ENCODE results near the gene HOXA11.

Gene HOXA11

DNA sequence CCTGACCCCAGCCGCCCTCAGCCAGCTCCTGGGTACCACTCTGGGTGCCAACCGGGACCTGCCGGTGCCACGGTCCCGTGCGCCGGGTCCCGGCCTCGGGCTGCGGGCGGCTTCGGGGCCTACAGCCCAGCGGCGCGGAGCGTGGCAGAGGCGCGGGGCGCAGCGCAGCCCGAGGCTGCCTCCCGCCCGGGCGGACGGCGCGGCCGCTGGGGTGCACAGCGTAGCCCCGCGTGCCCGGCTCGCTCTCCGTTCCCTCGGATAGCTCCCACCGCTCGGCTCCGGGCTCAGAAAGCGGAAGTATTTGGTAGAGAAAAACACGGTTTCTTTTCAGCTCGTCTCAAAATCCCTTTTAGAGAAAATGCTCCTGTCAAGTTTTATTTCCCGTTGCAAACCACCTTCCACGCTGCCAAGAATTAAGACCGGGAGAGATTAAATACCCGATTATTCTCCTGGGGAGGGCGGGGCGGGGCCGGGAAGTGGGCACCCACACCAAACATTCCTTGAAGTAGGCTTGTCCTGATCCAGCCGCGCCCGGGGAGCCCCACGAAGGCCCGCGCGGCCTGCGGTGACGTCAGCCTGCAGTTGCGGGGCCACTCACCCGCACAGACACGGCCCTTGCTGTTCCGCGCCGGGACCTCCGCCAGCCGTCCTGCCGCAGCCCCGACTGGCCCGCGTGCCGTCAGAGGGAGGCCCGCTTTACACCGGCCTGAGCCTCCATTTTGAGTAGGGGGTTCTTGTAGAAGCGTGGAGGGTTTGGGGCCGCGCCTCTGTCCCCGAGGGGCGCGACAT is 7.7 kb upstream of the HOXA11 start:
- DNase-seq (ENCODE audit: low spot score), result peak; percentile 62

DNA sequence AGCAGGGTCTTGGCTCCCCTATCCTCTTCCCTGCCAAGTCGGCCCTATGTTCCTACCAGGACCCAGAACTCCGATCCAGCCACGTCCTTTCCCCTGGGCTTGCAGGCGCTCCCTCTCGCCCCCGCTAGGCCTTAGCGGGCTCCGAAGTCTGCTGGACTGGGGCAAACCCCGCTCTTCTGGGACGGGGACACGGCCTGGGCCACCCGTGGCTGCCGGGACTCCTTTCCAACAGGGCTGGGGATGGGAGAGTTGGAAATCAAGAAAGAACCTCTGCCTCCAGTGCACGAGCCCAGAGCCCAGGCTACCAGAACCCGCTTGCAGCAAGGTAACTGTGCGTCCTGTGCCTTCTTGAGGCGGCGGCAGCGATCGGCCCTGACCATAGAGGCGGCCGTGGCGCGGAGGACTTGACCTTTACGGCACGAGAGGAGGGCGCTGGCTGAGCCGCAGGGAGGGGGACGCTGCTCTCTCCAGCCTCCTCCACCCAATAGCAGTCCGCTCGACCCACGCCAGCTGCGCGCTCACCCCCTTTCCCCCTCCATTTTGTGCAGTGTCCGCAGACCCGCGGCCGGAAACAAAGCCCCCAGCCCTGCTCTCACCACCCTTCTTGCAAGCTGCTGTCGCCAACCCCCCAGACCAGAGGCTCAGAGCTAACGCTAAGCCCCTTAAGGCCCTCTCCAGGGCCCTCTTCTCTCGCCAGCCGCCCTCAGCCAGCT is 7.0 kb upstream of the HOXA11 start:
- no peak for DNase-seq (ENCODE audit: low spot score)

DNA sequence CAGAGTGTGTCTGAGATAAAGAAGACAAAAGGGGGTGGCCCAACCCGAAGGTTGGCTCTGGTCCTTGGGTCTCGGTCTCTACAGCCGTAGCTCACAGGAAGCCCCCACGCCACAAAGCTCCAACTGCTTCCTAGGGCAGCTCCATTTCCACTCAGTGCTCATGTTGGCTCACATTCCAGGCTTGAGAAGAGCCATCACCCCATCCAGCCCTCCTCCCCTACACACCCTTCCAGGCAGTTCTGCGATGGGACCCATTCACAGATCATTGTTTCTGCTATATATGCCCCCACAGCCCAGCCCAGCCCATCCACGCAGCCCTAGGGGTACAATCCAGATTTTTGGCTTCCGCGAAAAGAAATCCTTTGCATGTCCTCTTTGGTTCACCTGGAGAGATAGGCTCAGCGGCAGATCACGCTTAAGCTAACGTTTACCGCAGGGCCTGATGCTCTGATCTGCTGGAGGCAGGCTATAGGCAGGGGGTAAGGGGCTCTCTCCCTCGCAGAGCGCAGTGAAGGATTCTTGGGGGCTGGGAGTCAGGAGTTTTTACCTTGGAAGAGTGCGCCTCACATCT is 6.2 kb upstream of the HOXA11 start:
- DNase-seq (ENCODE audit: low spot score), result no peak

DNA sequence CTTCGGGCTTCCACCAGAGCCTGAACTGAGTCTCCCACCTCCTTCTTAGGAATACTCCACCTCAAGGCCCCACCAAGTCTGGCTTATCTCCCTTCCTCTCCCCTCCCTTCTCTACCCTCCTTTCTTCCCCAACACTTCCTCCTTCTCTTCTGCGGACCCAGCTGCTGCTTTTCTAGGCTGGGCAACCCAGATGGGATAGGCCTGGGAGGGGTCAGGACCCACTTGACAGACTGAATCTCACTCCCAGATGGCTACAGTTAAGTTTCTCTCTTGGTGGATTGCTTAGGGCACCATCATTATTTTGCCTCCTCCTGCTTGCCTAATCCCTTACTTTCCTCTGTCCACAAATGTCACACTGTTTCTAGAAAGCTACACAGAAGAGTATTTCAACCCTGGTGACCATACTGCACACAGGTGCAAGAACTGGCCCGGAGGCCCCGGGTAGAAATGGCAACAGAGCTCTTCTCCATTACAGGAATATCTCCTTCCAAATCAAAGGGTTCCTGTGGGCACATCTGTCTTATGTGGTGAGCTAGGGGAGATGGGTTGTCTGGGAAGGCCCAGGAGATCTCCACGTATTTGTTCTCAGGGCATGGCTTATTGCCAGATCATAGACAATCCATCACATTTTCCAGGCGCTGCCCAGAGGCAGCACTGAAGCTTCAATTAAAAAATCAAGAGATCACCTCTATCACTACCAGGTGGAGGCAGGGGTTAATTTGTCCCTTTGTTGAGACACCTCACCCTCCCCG is 5.1 kb upstream of the HOXA11 start:
- DNase-seq (ENCODE audit: low spot score), result no peak

DNA sequence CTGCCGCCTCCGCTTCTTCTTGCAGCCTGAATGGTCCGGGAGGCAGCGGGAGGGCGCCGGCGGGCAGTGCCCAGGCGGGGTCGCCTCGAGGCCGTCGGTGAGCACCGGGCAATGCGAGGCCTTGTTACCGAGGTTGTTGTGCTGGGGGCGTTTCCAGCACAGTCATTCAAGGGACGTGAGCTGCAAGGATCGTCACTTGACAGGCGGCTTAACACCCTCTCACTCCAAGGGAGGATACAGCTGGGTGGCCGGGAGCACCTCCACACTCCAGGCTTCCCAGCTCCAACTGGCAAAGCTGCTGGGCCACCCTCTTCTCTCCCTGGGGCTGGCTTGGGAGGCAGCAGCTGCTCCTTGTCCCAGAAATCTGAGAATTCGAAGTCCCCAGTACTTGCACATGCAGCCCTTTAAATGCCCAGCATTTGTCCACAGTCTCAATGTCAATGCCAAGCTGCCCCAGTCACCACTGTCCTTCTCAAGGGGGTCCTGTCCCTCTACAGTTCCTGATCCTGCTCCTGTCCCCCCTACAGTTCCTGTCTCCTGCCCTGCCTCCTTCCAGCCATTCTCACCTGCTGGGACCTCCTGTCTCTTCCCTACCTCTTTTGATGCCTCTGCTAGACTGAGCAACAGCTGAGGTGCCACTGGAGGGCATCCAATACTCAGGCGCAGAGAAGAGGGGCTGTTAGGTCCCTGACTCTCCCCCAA is 4.4 kb upstream of the HOXA11 start:
- no peak for DNase-seq (ENCODE audit: low spot score)

DNA sequence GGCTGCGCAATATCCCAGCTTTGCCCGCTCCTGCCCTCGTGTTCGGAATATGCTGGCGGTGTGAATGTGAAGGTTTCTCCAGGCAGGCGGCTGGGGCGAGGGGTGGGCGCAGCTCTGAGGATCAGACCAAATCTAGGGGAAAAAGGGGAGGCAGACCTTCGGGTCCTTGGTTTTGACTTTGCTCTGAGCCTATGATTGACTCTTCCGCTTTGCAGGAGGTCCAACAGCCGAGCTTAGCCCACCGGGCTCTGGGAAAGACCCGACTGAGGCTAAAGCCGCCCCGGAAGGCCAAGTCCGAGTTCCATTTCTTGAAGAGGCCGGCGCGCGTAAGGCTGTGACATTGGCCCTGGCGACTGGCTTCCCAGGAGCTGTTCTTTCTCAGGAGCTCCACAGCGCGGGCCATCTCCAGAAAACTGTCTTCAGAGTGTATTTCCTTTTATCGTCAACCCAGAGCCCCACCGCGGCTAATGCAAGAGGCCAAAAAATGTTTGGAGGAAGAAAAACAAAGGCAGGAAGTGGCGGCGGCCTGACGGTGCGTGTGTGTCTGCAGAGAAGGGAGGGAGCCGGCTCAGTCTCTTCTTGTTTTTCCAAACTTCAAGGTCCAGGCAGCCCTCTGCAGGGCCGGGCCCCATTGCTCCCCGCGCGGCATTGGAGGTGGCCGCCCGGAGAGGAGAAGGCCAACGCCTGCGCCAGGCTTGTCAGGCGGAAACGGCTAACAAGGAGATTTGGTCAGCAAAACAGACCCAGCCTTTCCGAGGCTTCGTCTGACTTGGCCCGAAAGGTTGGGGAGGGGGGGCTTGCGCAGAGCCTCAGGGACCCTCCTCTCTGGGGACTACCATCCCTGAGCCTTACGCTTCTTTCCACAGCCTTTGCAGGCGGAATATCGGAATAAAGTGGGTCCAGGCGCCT is 3.6 kb upstream of the HOXA11 start:
- no peak for DNase-seq (ENCODE audit: low spot score)

DNA sequence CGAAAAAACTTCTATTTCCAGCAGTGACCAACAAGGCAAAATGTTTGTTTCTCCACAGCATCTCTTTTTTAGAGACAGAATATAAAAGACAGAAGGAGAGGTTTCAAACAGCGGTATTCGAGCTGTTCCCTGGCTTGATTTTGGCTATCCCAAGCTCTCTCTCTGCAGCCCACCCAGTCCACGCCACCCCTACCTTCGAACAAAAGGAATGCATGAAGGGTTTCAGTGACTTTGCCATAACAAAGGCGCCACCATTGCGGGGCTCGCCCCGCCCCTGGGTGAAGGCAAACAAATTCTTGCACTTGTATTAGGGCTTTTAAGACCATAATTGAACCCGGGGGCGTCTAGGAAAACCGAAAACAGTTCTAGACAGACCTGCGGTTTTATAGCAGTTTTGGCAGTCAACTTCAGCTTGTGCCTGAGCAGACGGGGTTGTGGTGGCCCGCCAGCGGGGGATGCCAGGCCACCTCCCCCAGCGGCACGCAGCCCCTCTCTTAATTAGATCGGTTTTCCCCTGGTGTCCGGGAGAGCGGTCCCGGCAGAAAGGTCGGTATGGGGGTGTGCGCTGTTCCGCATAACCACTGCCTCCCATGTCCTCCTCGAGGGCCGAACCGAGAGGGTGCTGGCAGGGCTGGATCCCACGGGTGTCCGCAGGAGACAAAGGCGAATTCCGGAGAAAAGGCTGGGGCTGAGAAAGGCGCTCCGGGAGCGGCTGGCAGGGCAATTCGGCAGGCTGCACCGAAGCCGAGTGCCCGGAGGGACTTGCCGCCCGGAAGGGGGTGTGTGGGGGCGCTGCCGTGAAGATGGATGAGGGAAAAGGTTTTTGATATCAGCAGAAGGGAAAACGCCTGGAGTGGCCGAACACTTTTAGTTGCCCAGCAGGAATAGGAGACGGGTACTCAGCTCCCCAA is 2.7 kb upstream of the HOXA11 start:
- DNase-seq (ENCODE audit: low spot score), result no peak

DNA sequence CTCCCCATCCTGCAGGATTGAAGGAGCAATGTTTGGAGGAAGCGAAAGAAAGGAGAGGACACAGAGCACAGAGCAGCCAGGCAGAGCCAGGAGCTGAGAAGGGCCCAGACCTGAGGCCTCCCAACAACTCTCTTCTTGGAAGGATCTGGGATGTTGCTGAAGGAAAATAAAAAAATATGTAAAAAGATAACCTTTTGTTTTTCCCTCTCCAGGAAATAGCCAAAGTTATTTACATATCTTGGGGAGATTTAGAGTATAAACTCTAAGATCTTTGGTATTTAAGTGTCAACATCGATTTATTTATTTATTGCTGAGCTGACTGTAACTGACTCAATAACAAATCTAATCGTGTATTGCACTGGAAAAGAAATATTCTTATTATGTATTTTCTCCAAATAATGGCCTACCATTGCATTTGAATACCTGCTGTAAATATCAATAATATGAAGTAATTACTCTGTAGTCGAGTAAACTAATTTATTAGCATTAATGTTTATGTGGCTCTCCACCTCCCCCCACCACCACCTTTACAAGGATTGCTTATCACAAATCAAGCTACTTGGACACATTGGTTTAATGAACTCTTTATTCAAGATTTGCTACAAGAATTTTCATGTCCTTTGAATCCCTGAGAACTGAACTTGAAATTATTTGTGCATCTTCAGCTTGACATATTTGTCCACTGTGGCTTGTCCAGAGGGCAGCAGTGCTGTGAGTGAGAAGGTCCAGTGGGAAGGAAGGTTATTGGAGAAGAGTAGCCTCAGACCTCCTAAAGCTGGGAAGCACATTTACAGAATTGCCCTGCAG is 1.8 kb upstream of the HOXA11 start:
- DNase-seq (ENCODE audit: low spot score), result no peak

DNA sequence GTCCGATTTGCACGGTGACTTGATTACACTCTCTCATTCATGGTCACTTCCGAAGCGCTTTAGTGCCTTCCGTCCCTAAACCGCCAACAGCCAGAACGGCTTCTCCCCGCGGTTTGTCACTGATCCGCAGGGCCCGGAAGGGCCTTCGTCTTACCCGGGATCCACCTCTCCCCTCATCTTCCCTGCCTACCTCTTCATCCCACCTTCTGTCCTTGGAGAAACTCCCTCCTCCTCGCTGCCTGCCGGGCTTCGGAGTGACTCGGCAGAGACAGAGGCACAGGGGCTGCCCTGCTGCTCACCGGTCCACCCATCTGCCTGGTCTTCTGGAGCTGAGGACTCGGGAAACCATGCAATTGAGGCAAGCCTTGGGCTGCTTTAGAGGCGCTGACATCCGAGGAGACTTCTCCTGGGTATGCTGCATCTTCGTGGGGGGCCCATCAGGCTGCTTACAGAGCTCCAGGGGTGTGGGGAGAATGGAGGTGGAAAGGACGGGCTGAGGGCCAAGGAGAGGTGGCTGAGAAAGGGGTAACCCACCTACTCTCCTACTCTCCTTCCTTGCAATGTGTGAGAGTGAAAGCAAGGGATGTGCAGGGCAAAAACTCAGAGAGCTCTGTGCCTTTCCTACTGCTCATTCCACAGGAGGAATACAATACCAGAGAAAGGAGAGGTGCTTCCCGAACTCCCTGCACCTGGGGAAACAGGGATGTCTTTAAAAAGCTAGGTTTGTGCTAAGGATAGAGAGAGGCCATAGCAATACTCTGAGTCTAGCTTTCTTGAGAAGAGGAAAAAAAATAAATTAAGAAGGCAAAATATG is 1.0 kb upstream of the HOXA11 start:
- no peak for DNase-seq (ENCODE audit: low spot score)

DNA sequence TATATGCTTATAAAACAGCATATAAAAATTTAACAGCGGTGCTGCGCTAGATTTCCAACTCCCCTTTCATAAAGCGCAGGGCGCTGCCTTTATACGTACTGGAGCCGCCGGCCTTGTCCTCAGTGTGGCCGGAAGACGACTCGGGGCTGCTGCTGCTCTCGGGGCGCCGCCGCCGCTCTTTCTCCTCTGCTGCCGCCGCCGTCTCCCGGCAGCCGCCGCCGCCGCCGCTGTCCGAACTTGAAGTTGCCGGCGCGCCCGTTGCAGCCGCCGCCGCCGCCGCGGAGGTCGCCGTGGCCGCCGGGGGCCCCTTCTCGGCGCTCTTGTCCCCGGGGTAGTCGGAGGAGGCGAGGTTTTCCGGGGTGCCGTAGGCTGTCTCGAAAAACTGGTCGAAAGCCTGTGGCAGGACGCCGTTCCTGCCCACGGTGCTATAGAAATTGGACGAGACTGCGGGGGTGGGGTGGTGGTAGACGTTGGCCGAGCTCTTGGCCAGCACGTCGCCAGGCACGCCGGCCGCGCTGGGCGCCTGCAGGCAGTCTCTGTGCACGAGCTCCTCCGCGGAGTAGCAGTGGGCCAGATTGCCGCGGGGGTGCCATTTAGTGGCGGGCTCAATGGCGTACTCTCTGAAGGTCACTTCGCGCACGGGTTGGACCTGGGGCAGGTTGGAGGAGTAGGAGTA is 557 bp downstream of the HOXA11 start:
- DNase-seq (ENCODE audit: low spot score), result no peak

DNA sequence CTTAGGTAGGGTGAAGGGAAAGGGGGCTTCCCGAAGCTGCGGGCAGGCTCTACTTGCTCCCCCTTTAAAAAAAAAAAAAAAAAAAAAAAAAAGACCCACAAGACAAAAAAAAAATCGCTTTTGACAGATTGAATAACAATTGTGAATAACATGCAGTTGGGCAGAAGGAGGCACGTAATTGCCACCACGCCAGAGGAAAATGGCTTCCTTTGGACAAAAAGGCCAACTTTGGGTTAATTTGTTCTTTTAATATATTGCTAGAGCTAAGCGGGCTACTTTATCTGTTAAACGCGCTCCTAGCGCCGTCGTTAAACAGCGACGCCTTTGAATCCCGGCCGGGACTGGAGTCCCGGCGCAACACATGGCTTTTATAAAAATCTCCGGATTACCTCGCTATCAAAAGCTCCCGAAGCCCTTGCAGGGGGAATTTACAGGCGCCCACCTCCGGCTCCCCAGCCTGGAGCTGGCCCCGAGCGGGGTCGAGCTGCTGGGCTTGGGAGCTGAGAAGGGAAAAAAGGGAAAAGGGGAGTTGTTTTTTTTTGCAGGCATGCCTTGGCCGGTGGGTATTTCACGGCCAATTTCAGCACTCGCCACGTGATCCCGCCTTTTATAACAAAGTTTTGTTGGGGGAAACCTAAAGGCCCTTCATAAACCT is 1.2 kb downstream of the HOXA11 start:
- DNase-seq (ENCODE audit: low spot score), result no peak

DNA sequence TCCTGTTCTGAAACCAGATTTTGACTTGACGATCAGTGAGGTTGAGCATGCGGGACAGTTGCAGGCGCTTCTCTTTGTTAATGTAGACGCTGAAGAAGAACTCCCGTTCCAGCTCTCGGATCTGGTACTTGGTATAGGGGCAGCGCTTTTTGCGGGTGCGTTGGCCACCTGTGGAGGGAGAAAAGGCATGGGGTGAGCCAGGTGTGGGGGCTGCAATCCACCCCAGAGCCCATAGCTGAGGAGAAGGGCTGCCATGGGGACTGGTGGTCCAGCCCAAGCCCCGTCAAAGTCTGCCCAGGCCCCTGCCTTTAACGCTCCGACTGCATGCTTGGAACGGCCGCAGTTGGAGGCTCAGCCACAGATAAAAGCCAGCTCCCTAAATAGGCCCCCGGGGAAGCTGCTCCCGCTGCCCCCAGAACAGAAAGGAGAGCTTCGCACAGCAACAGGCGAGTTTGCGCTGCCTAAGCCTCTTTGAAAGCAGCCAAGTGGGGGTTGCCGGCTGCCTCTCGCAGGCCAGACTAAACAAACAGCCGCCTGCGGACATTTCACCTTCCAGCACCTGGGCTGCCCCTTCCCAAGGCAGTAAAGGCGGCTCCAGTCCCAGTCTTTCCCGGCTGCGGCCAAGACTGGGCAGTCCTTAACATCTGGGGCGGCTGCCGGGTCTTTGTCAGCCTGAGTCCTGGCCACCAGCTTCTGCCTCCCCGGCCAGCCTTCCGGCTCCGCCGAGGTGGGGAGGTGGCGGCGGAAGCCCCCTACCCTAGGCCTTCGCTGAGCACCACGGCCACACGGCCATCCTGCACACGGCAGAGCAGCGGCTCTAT is 2.0 kb downstream of the HOXA11 start:
- DNase-seq (ENCODE audit: low spot score), result no peak

DNA sequence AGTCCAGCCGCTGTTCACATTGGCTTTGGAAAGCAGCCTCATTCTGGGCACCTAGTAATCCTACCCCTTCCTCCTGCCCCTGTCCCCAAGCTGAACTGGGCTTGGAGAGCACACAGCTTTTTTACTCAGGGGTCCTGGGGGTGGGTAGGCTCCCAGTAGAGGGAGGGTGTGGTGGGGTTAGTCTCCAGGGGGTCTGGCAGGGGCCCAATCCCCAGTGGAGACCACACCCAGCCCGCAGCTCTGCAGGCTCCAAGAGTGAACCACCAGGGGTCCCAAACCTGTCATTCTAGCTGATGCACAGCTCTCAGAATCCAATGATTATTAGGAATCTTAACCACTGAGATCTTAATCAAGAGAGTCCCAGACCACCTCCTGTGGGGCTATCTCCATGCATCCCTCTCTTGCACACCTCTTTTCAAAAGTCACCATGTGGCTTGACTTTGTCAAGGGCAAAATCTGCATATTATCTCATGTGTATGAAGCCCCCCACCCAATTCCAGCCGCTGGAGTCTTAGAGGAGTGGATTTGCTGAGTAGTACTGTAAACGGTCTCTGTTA is 2.7 kb downstream of the HOXA11 start:
- no peak for DNase-seq (ENCODE audit: low spot score)

DNA sequence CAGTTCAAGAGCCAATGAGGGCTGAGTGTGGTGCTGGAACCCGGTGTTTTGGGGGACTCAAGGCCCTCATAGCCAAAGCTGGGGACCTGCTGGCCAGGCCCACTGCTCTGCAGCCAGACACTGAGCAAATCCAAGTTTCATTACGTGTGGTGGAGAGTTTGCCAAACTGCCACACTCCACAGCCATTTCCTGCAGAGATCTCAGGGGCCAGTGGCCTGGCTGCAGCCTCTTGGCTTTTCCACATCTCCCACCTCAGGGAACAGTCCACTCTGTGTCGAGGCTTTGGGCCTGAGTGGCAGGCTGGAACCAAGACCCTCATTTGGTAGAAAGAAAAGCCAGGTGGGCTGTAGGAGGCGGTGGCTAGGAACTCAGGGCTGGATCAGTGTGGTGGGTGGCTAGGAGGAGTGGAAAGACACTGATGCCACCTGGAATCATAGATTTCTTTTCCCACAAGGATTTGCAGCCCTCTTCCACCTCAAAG is 3.2 kb downstream of the HOXA11 start:
- DNase-seq (ENCODE audit: low spot score), result no peak

All from germinal center (tissue), 1 donor.